ENCODE data around the gene NOVA1. TPM values are rescaled to one million over a fixed set of nuclear protein-coding genes. Genes with fewer than 3 reads are reported as not detected.

Gene NOVA1
- total and polyA plus RNA-seq, 4 donors, result 58.2 to 232 (median 174) TPM

GRCh38 chr14:26595926-26596542 lies 1.8 kb downstream of the NOVA1 start:
- Histone ChIP-seq H3K4me1 (ENCODE audit: control insufficient read depth, insufficient read depth, low read length) (no peaks in the 10 kb centered on the region), H3K27me3 (ENCODE audit: control insufficient read depth, insufficient read depth, low read length) (no peaks in the 10 kb centered on the region), H3K36me3 (ENCODE audit: control insufficient read depth, insufficient read depth, low read length) (no peaks in the 10 kb centered on the region), H3K4me3 (ENCODE audit: low read depth, low read length) (peak overlapping the region; percentile 80), H3K9me3 (ENCODE audit: control insufficient read depth, insufficient read depth, low read length) (no peaks in the 10 kb centered on the region), H3K27ac (ENCODE audit: low read depth, low read length) (peak overlapping the region; percentile 96)
- WGBS (ENCODE audit: insufficient coverage), result no CpG with 5 or more reads among the region's 8 CpGs
- peak in 3 of 6 donors; percentile 29 to 80 (median 65) for DNase-seq (ENCODE audit: low read depth in 4 of 6, low spot score in 6 of 6)

DNA sequence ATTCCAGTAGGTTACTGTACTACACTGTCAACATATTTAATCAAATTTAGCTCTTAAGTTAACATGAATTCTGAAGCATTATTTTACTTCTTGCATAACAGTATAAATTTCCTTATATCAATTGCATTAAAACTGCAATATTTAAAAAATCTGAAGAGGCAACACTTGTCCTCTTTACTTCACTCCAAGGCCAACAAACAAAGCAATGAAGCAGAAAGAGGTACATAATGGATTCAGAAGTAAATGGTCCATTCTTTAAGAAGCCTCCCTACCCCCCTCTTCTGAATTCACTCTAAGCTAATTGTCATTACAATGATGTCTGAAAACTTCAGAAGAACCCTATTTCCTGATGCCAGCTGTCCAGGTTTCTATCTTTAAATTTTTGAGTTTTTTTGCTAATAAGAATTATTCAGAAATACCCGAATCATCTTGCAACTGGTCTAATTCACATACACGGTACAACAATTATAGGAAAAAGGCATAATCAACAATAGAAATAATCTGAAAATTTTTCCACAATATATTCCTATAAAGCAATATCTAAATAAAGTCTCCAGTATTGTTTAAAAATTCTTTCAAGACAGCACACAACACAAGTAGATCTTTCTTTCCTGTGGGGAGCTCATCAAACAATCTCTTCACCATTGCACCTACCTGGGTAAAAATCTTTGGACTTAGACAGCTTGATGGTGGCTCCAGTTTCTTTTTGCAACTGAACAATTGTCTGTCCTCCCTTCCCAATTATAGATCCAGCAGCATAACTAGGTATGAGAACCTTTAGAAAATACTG lies 2.9 kb downstream of the NOVA1 start:
- peak overlapping the region; percentile 96 for H3K27ac ChIP-seq (ENCODE audit: low read depth, low read length)
- H3K9me3 ChIP-seq (ENCODE audit: control insufficient read depth, insufficient read depth, low read length), result no peaks in the 10 kb centered on the region
- no peaks in the 10 kb centered on the region for H3K27me3 ChIP-seq (ENCODE audit: control insufficient read depth, insufficient read depth, low read length)
- WGBS (ENCODE audit: insufficient coverage), result no CpG with 5 or more reads among the region's 2 CpGs
- H3K4me1 ChIP-seq (ENCODE audit: control insufficient read depth, insufficient read depth, low read length), result no peaks in the 10 kb centered on the region
- peak overlapping the region; percentile 80 for H3K4me3 ChIP-seq (ENCODE audit: low read depth, low read length)
- peak in 3 of 6 donors; percentile 44 to 87 (median 52) for DNase-seq (ENCODE audit: low read depth in 4 of 6, low spot score in 6 of 6)
- H3K36me3 ChIP-seq (ENCODE audit: control insufficient read depth, insufficient read depth, low read length), result no peaks in the 10 kb centered on the region

DNA sequence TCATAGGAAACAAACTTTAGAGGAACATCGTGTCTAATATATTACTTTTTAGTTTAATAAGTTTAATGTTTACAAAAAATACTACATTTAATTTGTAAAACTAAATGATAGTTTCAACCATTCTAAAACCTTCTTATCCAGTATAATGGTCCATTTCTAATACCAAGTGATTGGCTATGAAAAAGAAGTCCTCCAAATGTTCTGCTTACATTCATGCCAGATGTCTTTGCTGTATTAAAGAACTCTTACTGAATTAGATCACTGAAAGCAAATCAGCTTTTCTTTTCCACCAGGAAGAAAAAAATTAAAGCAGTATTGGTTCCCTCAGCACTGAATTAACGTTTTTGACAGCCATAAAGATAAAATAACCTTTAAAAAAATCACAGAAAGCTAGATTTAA lies 3.7 kb downstream of the NOVA1 start:
- H3K4me3 ChIP-seq (ENCODE audit: low read depth, low read length), result peak overlapping the region; percentile 80
- no peaks in the 10 kb centered on the region for H3K36me3 ChIP-seq (ENCODE audit: control insufficient read depth, insufficient read depth, low read length)
- WGBS (ENCODE audit: insufficient coverage), result no CpG with 5 or more reads among the region's 2 CpGs
- H3K27ac ChIP-seq (ENCODE audit: low read depth, low read length), result peak overlapping the region; percentile 96
- DNase-seq (ENCODE audit: low read depth in 4 of 6, low spot score in 6 of 6), result peak in 3 of 6 donors; percentile 40 to 73 (median 43)
- no peaks in the 10 kb centered on the region for H3K27me3 ChIP-seq (ENCODE audit: control insufficient read depth, insufficient read depth, low read length)
- H3K9me3 ChIP-seq (ENCODE audit: control insufficient read depth, insufficient read depth, low read length), result no peaks in the 10 kb centered on the region
- no peaks in the 10 kb centered on the region for H3K4me1 ChIP-seq (ENCODE audit: control insufficient read depth, insufficient read depth, low read length)

DNA sequence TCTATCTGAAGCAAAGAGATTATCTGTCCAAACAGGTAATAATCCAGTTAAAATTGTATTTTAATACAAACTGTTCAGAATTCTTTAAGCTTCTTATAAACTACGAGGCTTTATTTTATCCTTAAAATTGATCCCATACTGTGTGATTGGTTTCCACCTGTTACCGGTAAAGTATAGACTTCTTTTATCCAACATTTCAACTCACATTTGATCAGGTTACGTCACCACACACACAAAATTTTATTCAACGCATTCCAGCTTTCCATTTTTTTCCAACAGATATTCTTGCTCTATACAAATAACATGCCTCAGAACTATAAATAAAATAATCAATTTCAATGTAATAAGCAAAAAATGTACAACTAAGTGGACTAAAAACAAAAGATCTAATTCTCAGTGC lies 4.5 kb downstream of the NOVA1 start:
- 80% methylated on average over 2 of the region's 4 CpGs for WGBS (ENCODE audit: insufficient coverage)
- Histone ChIP-seq H3K4me1 (ENCODE audit: control insufficient read depth, insufficient read depth, low read length) (no peaks in the 10 kb centered on the region), H3K27ac (ENCODE audit: low read depth, low read length) (no peak overlapping the region), H3K27me3 (ENCODE audit: control insufficient read depth, insufficient read depth, low read length) (no peaks in the 10 kb centered on the region), H3K36me3 (ENCODE audit: control insufficient read depth, insufficient read depth, low read length) (no peaks in the 10 kb centered on the region), H3K4me3 (ENCODE audit: low read depth, low read length) (peak overlapping the region; percentile 80), H3K9me3 (ENCODE audit: control insufficient read depth, insufficient read depth, low read length) (no peaks in the 10 kb centered on the region)
- DNase-seq (ENCODE audit: low read depth in 4 of 6, low spot score in 6 of 6), result peak in 1 of 6 donors; percentile 75

DNA sequence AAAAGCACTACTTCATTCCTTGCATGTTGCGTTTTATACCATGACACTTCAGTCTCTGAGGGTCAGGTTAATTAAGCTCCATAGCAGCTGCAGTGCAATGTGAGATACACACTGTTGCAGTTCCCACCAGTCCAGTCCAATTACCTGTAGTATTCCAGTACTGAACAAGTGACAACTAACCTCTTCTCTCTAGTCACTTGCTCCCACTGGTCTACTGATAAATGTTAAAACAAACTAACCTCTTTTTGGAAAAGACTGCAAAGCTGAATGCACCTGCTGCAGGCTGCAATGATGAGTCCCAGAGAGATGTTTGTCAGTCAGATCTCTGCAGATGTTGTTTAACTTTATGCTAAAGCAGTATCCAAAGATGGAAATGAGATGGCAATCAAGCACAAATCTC lies 7.9 kb downstream of the NOVA1 start:
- H3K4me1 ChIP-seq (ENCODE audit: control insufficient read depth, insufficient read depth, low read length), result no peaks in the 10 kb centered on the region
- H3K27me3 ChIP-seq (ENCODE audit: control insufficient read depth, insufficient read depth, low read length), result no peaks in the 10 kb centered on the region
- no peak overlapping the region for H3K4me3 ChIP-seq (ENCODE audit: low read depth, low read length)
- H3K9me3 ChIP-seq (ENCODE audit: control insufficient read depth, insufficient read depth, low read length), result no peaks in the 10 kb centered on the region
- H3K27ac ChIP-seq (ENCODE audit: low read depth, low read length), result no peak overlapping the region
- H3K36me3 ChIP-seq (ENCODE audit: control insufficient read depth, insufficient read depth, low read length), result no peaks in the 10 kb centered on the region
- WGBS (ENCODE audit: insufficient coverage), result 30% methylated on average over 1 of the region's 1 CpG
- DNase-seq (ENCODE audit: low read depth in 4 of 6, low spot score in 6 of 6), result peak in 2 of 6 donors; percentile 22 to 76

GRCh38 chr14:26577711-26578110 lies 20.1 kb downstream of the NOVA1 start:
- DNase-seq (ENCODE audit: low read depth in 4 of 6, low spot score in 6 of 6), result no peak
- Histone ChIP-seq H3K4me1 (ENCODE audit: control insufficient read depth, insufficient read depth, low read length) (no peaks in the 10 kb centered on the region), H3K27me3 (ENCODE audit: control insufficient read depth, insufficient read depth, low read length) (no peaks in the 10 kb centered on the region), H3K36me3 (ENCODE audit: control insufficient read depth, insufficient read depth, low read length) (peaks cover 3% of the 10 kb centered on the region), H3K9me3 (ENCODE audit: control insufficient read depth, insufficient read depth, low read length) (no peaks in the 10 kb centered on the region), H3K4me3 (ENCODE audit: low read depth, low read length) (no peak overlapping the region), H3K27ac (ENCODE audit: low read depth, low read length) (no peak overlapping the region)
- 92% methylated on average over 2 of the region's 2 CpGs for WGBS (ENCODE audit: insufficient coverage)

DNA sequence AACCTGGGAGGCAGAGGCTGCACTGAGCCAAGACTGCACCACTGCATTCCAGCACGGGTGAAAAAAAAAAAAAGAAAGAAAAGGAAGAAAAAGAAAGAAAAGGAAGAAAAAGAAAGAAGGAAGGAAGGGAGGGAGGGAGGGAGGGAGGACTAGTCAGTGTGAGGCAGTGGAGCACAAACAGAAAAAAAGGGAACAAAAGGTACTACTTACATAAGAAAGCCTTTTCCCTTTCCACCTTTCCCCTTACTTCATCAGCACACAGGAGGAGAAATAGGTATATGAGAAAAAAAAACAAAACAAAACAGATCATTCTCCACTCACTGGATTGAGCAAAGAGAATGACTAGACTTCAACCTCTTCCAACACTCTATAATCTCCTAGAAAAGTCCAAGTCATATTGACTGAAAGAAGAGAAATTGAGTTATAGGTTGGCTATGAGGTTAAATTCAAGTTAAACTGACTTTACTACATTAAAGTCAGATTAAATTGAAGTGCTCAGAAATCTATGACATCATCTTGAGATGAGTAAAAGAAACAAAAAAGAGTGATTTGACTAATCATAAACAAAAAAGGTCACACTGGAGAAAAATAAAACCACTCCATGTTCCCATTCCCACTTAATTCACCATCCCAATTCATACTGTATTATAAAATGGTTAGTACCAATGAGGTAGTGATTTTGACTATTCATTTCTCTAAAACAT lies 43.6 kb downstream of the NOVA1 start:
- DNase-seq (ENCODE audit: low read depth in 4 of 6, low spot score in 6 of 6), result no peak
- Histone ChIP-seq H3K9me3 (ENCODE audit: control insufficient read depth, insufficient read depth, low read length) (no peaks in the 10 kb centered on the region), H3K36me3 (ENCODE audit: control insufficient read depth, insufficient read depth, low read length) (peaks cover 9% of the 10 kb centered on the region), H3K27me3 (ENCODE audit: control insufficient read depth, insufficient read depth, low read length) (no peaks in the 10 kb centered on the region), H3K4me3 (ENCODE audit: low read depth, low read length) (no peak overlapping the region), H3K4me1 (ENCODE audit: control insufficient read depth, insufficient read depth, low read length) (peaks cover 3% of the 10 kb centered on the region), H3K27ac (ENCODE audit: low read depth, low read length) (no peak overlapping the region)
- WGBS (ENCODE audit: insufficient coverage), result 67% methylated on average over 1 of the region's 1 CpG

DNA sequence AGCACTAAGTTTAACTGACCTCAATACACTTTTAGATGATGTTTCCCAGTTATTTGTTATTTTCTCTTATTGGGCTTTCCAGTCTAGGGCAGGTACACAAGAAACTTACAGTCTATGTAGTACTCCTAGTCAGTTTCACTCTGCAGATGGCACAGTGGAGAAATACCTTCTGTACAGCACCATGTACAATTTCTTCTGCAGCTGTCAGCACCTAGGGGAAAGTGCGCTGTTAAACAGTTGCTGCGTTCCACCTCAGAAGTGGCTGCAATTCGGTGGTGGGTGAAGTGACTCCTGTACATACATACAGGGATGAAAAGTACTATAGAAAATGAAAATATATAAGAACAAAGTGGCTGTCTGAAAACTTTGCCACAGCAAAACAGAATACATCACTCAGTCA lies 48.3 kb downstream of the NOVA1 start:
- no peaks in the 10 kb centered on the region for H3K9me3 ChIP-seq (ENCODE audit: control insufficient read depth, insufficient read depth, low read length)
- H3K4me1 ChIP-seq (ENCODE audit: control insufficient read depth, insufficient read depth, low read length), result peaks cover 3% of the 10 kb centered on the region
- peaks cover 10% of the 10 kb centered on the region for H3K36me3 ChIP-seq (ENCODE audit: control insufficient read depth, insufficient read depth, low read length)
- H3K27ac ChIP-seq (ENCODE audit: low read depth, low read length), result no peak overlapping the region
- no peak overlapping the region for H3K4me3 ChIP-seq (ENCODE audit: low read depth, low read length)
- WGBS (ENCODE audit: insufficient coverage), result no CpG with 5 or more reads among the region's 3 CpGs
- no peaks in the 10 kb centered on the region for H3K27me3 ChIP-seq (ENCODE audit: control insufficient read depth, insufficient read depth, low read length)
- peak in 1 of 6 donors; percentile 10 for DNase-seq (ENCODE audit: low read depth in 4 of 6, low spot score in 6 of 6)

DNA sequence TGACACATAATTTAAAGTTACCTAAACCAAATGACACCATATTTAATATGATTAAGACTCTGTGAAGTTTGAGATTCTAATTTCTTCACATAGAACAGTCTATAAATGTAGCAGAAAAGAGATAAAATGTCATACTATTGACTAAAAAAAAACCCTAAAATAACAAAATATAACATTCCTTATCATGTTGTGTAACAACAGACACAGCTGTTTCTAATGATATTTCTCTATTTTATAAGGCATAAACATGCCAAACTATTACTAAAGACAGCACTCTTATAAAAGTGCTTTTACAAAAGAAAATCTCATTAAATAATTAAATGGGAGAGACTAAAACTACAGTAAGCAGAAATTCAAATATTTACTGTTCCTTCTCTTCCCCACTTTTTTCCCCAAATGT lies 49.4 kb downstream of the NOVA1 start:
- no peaks in the 10 kb centered on the region for H3K4me1 ChIP-seq (ENCODE audit: control insufficient read depth, insufficient read depth, low read length)
- no peaks in the 10 kb centered on the region for H3K27me3 ChIP-seq (ENCODE audit: control insufficient read depth, insufficient read depth, low read length)
- H3K27ac ChIP-seq (ENCODE audit: low read depth, low read length), result no peak overlapping the region
- no peaks in the 10 kb centered on the region for H3K9me3 ChIP-seq (ENCODE audit: control insufficient read depth, insufficient read depth, low read length)
- no peak overlapping the region for H3K4me3 ChIP-seq (ENCODE audit: low read depth, low read length)
- no peak for DNase-seq (ENCODE audit: low read depth in 4 of 6, low spot score in 6 of 6)
- H3K36me3 ChIP-seq (ENCODE audit: control insufficient read depth, insufficient read depth, low read length), result peaks cover 5% of the 10 kb centered on the region

All from spinal cord (tissue), 10 donors.